ENCODE data around the gene CTNS.

DNA sequence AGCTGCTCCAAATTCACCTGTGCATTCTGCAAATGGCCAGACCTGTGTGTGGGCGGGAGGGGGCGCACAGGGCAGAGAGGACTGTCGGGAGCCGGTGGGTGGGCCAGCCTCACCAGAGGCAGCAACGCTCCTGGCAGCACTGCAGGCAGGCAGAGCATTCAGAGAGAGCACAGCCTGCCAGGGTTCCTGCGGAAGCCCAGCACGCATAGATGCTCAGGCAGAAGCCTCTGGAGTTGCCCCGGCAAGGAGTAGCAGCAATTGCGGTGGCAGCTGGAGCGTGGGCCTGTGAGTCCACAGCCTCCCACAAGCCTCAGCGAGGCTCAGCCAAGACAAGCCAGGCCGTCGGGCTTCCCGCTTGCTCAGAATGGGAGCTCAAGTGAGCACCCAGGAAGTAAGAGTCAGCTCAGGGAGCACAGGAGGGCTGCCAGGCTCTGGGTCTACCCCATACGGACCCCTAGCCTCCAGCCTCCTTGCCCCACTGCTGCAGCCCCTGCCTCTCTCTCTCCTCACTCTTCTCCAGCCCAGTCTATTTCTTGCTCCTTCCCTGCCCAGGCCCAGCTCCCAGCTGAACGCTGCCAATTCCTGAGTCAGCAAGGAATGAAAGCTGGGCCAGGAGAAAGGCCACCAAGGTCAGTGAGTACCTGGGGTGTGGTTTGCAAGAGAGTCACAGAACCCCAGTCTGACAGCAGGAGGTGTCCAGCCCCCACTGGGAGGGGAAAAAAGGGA, 41.7 kb downstream of the CTNS start:
- TF ChIP-seq CTCF (IDR thresholded peaks at IDR 0.05) (no peak), SIN3A (IDR thresholded peaks at IDR 0.05; ENCODE audit: borderline replicate concordance, insufficient read depth, low read depth, low read length) (no peak)

Measured in Panc1 (cell line).